ENCODE measurements around the gene OLFM2.
"Not testable (repeated sequence)": the region's sequence is repeated elsewhere in the genome, so short reads cannot be mapped to it uniquely, and the experiment has no call there.

OLFM2 gene

DNA sequence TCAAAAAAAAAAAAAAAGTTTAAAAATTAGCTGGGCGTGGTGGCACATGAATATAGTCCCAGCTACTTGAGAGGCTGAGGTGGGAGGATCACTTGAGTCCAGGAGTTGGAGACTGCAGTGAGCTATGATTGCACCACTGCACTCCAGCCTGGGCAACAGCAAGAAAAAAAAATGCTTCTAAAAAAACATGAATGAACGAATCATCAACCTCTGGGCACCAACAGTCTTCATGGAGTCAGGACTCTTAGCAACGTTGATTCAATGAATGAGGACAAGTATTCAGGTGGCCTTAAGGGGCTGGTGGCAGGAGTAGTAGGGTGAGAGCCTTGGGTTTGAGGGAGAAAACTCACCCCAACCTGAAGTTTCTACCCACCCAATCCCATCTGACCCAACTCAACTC is 20.6 kb upstream of the OLFM2 start:
- Mint-ChIP-seq H3K27me3 (peaks cover 32 to 42% of the 10 kb centered on the region in 2 donors), H3K27ac (no peak overlapping the region), H3K9me3 (peaks cover 0 to 2% of the 10 kb centered on the region in 2 donors), H3K36me3 (no peaks in the 10 kb centered on the region), H3K4me1 (no peaks in the 10 kb centered on the region), H3K4me3 (no peak overlapping the region)
- DNase-seq (no peak), ATAC-seq (replicated peaks) (no peak)

DNA sequence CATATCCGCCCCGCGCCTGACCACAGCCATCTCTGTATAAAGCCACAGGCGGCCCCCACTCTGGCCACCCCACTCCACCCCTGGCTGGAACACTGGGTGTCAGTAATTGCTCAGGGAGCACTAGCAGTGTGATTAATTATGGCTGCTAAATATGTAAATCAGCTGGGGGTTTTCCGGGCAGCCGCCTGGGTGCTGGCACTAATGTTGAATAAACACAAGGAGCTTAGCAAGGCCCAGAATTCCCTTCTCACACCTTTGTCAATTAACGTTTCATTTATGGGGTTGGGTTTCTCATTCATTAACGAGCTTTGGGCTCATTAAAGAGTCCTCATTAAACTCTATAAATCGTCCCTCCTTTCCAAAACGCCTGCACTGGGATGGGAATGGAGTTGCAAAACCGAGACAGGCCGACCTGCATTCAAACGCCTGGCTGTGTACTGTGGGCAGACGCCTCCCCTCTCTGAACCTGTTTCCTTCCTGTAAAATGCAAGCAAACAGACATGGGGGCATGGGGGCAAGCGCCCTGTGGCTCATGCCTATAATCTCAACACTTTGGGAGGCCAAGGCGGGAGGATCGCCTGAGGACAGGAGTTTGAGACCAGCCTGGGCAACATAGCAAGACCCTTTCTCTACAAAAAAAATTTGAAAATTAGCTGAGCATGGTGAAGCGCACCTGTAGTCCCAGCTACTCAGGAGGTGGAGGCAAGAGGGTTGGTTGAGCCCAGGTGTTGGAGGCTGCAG is 17.7 kb upstream of the OLFM2 start:
- Mint-ChIP-seq H3K27ac (no peak overlapping the region), H3K27me3 (peaks cover 14 to 26% of the 10 kb centered on the region in 2 donors), H3K36me3 (no peaks in the 10 kb centered on the region), H3K4me3 (no peak overlapping the region), H3K9me3 (no peaks in the 10 kb centered on the region), H3K4me1 (no peaks in the 10 kb centered on the region)
- ATAC-seq (replicated peaks), result no peak
- DNase-seq, result no peak

DNA sequence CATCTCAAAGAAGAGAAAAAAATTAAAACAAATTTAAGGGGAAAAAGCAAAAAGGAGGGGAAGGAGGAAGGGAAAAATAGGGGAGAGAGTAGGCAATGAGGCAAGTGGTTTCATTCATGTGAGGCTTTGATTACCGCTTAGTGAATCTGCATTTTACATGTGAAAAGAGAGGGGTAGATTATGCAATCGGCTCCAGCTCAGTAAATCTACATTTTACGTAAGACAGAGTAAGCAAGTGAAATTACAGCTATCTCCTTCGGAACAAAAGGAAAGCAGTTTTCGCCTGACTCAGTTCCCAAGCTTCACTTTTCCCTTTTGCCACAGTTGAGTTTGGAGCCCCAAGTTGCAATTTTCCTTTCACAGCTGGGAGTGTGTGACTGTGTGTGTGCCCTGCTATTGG is 16.0 kb upstream of the OLFM2 start:
- no peak for ATAC-seq (replicated peaks)
- H3K27ac Mint-ChIP-seq, result no peak overlapping the region
- H3K4me3 Mint-ChIP-seq, result no peak overlapping the region
- peaks cover 13 to 25% of the 10 kb centered on the region in 2 donors for H3K27me3 Mint-ChIP-seq
- no peaks in the 10 kb centered on the region for H3K9me3 Mint-ChIP-seq
- no peak for DNase-seq
- H3K4me1 Mint-ChIP-seq, result no peaks in the 10 kb centered on the region
- H3K36me3 Mint-ChIP-seq, result no peaks in the 10 kb centered on the region

DNA sequence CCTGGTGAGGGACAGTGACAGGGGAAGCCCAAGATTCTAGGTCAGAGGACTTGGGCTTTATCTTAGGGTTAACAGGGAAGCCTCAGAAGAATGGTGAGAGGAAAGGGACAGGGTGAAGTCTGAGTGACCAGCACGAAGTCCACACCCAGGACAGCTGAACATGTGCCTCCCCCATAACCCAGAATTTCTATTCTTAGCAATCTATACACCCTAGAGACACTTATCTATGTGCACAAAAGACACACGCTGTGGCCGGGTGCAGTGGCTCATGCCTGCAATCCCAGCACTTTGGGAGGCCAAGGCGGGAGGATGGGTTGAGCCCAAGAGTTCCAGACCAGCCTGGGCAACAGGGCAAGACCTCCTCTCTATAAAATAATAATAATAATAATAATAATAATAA is 11.1 kb upstream of the OLFM2 start:
- no peak for DNase-seq
- no peak overlapping the region for H3K4me3 Mint-ChIP-seq

DNA sequence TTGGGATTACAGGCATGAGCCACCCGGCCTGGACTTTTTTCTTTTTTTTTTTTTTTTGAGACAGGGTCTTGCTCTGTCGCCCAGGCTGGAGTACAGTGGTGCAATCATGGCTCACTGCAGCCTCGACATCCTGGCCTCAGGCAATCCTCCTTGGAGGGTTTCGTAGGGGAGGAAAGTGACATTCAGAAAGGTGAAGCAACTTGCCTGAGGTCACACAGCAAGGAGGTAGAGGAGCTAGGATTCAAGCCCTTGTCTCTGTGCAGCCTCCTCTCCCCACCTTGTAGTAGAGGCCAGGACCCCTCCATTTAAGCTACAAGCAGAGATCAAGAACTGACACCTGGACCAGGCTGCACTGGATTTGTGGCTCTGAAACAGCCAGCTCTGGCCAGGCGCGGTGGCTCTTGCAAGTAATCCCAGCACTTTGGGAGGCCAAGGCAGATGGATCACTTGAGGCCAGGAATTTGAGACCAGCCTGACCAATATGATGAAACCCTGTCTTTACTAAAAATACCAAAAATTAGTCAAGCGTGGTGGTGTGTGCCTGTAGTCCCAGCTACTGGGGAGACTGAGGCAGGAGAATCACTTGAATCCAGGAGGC is 10.3 kb upstream of the OLFM2 start:
- not testable (repeated sequence) for H3K36me3 Mint-ChIP-seq

More for the DNA sequence above, 11.1 kb upstream of the OLFM2 start:
- Mint-ChIP-seq H3K4me1 (peaks cover 7 to 9% of the 10 kb centered on the region in 2 donors), H3K27me3 (peaks cover 23 to 41% of the 10 kb centered on the region in 2 donors), H3K27ac (no peak overlapping the region), H3K9me3 (peaks cover 0 to 2% of the 10 kb centered on the region in 2 donors), H3K36me3 (no peaks in the 10 kb centered on the region)
- ATAC-seq (replicated peaks), result no peak

DNA sequence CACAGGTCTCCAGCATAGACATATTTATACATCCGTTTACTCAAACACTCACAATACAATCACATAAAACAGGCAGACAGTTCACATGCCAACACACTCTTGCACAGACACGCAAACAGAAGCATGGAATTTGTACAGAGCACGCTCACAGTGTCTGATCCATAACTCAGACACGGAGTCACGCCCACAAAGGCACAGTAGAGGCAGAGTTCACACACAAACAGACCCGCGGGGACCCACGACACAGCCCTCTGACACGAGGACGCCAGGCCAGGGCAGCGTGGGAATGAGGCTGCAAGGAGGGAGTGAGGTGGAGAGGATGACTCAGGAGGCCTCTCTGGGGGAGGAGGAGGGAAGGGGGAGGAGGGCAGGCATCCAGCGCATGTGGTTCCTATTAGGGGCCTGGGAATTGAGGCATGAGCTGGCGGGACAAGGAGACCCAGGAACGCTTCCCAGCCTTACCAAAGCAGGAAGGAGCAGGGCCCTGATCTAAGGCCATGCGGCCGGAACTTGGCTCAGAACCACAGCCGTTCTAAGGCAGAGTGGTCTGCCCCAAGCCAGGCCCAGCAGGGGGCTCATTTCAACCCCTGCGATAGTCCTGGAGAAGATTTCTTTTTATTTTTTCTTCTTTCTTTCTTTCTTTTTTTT is 9.1 kb upstream of the OLFM2 start:
- H3K9me3 Mint-ChIP-seq, result peaks cover 10 to 17% of the 10 kb centered on the region in 2 donors
- ATAC-seq (replicated peaks) (no peak), DNase-seq (no peak)
- no peak overlapping the region for H3K27ac Mint-ChIP-seq
- peaks cover 3 to 5% of the 10 kb centered on the region in 2 donors for H3K36me3 Mint-ChIP-seq
- H3K4me3 Mint-ChIP-seq, result no peak overlapping the region
- peaks cover 7 to 9% of the 10 kb centered on the region in 2 donors for H3K4me1 Mint-ChIP-seq
- H3K27me3 Mint-ChIP-seq, result peaks cover 36 to 52% of the 10 kb centered on the region in 2 donors

More for the DNA sequence above, 10.3 kb upstream of the OLFM2 start:
- H3K27ac Mint-ChIP-seq; H3K4me1 Mint-ChIP-seq; ATAC-seq (replicated peaks); H3K9me3 Mint-ChIP-seq; H3K4me3 Mint-ChIP-seq; DNase-seq: not testable (repeated sequence)
- H3K27me3 Mint-ChIP-seq, result peaks cover 25 to 44% of the 10 kb centered on the region in 2 donors

DNA sequence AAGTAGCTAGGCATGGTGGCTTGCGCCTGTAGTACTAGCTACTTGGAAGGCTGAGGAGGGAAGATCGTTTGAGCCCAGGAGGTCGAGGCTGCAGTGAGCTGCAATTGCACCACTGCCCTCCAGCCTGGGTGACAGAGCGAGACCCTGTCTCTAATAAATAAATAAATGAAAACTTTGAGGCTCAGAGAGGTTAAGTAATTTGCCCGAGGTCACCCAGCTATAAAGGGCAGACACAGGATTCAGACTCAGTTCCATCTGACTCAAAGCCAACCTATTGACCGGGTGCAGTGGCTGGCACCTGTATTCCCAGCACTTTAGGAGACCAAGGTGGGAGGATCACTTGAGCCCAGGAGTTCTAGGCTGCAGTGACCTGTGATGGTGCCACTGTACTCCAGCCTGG is 7.4 kb upstream of the OLFM2 start:
- Mint-ChIP-seq H3K27ac (no peak overlapping the region), H3K4me3 (no peak overlapping the region), H3K36me3 (peaks cover 3 to 5% of the 10 kb centered on the region in 2 donors), H3K27me3 (peaks cover 44 to 63% of the 10 kb centered on the region in 2 donors), H3K9me3 (peaks cover 10 to 17% of the 10 kb centered on the region in 2 donors), H3K4me1 (peaks cover 7 to 9% of the 10 kb centered on the region in 2 donors)
- ATAC-seq (replicated peaks) (no peak), DNase-seq (no peak)

DNA sequence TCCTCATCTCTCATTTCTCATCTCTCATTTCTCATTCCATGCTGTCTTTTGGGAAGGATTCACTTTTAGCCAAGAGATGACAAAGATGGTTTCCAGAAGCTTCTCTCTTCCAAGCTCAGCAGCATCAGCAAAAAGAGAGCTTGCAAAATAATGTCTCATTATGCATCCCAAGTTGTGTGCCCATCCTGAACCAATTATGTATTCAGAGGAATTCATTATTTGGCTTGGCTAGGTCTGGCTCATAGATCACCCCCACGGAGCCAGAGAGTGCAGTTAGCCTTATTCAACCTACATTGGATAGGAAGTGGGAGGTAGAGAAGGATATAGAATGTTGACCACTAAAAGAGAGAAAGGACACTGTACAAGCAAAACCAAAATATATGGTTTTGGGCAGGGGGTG is 5.4 kb upstream of the OLFM2 start:
- Mint-ChIP-seq H3K36me3 (peaks cover 3 to 9% of the 10 kb centered on the region in 2 donors), H3K4me1 (peaks cover 13 to 16% of the 10 kb centered on the region in 2 donors), H3K9me3 (peaks cover 10 to 17% of the 10 kb centered on the region in 2 donors), H3K27me3 (peaks cover 52 to 69% of the 10 kb centered on the region in 2 donors), H3K4me3 (no peak overlapping the region), H3K27ac (no peak overlapping the region)
- ATAC-seq (replicated peaks), result no peak
- no peak for DNase-seq

DNA sequence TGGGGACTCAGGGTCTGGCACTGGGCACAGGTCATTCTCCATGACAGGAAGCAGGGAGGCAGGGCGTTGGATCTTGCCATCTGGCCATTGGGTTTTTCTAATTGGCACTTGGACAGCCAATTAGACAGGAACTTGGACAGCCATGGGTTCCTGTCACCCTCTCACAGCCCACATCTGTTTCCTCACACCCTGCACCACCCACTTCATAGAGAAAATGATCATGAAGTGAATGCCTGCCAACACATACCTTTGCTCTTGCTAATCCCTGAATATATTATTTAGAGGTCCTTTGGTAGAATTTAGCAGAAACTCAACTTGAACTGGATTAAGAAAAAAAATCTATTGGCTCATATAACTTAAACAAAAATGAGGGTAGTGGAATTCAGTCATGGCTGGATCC is 4.9 kb upstream of the OLFM2 start:
- H3K4me1 Mint-ChIP-seq, result peaks cover 14 to 18% of the 10 kb centered on the region in 2 donors
- peaks cover 10 to 17% of the 10 kb centered on the region in 2 donors for H3K9me3 Mint-ChIP-seq
- no peak overlapping the region for H3K4me3 Mint-ChIP-seq
- ATAC-seq (replicated peaks) (no peak), DNase-seq (no peak)
- peaks cover 3 to 9% of the 10 kb centered on the region in 2 donors for H3K36me3 Mint-ChIP-seq
- peaks cover 53 to 72% of the 10 kb centered on the region in 2 donors for H3K27me3 Mint-ChIP-seq
- H3K27ac Mint-ChIP-seq, result no peak overlapping the region

DNA sequence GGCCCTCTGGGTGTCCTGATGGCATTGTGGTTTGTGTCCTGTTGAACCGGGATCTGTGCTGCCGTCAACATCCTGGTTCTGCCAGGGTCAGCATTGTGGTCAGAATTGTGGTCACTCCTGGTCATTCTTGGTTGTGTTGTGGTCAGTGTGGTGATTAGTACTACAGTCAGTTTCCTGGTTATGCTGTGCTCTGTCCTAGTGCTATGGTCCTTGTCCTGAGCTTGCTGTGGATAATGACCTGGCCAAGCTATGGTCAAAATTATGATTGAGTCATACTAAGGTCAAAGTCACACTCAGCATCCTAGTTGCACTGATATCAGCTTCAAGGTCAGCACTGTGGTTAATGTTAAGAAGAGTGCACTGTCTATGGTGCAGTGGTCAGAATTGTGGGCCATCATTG is 4.5 kb upstream of the OLFM2 start:
- ATAC-seq (replicated peaks) (no peak), DNase-seq (no peak)
- no peak overlapping the region for H3K27ac Mint-ChIP-seq
- H3K9me3 Mint-ChIP-seq, result peaks cover 10 to 17% of the 10 kb centered on the region in 2 donors
- H3K4me1 Mint-ChIP-seq, result peaks cover 14 to 20% of the 10 kb centered on the region in 2 donors
- H3K36me3 Mint-ChIP-seq, result peaks cover 3 to 9% of the 10 kb centered on the region in 2 donors
- peaks cover 54 to 74% of the 10 kb centered on the region in 2 donors for H3K27me3 Mint-ChIP-seq
- no peak overlapping the region for H3K4me3 Mint-ChIP-seq

DNA sequence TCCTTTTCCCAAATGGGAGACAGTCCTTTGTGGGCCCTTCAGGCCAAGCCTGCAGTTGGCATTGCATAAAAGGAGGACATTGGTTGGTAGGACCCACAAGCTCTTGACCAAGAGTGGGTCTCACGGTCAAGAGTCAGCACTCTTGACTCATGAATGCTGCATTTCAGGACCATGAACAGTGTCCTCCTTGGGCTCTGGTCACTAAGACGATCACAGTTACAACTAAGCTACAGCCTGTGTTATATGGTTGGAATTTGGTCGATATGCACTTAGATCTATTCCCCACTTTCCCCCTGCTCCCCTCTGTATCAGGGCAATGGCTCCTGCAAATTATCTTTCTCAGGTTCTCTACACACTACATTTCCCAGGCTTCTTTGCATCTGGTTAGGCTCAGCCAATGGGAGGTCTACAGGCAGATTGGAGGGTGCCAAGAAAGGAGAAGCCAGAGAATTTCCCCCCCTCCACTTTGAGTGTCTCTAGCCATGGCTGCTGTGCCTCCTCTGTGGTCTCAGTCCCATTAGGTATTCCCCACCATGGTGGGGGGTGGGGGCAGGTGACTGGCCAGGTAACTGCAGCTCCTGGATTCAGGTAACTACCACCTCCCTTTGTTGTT is 3.1 kb upstream of the OLFM2 start:
- H3K9me3 Mint-ChIP-seq, result peaks cover 12 to 17% of the 10 kb centered on the region in 2 donors

DNA sequence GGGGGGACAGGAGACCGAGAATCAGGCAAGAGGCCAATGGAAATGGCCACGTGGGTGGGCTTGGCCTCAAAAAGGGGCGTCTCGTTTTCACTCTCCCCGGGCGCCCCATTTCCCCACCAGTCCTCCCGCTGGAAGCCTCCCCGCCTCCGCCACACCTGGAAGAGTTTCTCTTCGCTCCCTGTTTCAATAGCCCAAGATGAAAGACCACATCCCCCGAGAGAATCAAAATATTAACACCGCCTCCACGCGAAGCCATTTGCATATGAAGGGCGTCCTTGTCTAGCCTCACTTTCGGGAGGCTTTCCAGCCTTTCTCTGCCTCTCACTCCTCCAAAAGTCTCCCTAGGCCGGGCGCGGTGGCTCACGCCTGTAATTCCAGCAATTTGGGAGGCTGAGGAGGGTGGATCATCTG is 691 bp upstream of the OLFM2 start:
- Mint-ChIP-seq H3K4me1 (peaks cover 20 to 31% of the 10 kb centered on the region in 2 donors), H3K27ac (peak overlapping the region; percentile 84), H3K36me3 (peaks cover 5 to 9% of the 10 kb centered on the region in 2 donors), H3K27me3 (peaks cover 72 to 84% of the 10 kb centered on the region in 2 donors), H3K9me3 (peaks cover 11% of the 10 kb centered on the region in 2 donors), H3K4me3 (peak overlapping the region; percentile 28 to 80)
- ATAC-seq (replicated peaks) (no peak), DNase-seq (no peak)

More for the DNA sequence above, 3.1 kb upstream of the OLFM2 start:
- Mint-ChIP-seq H3K36me3 (peaks cover 5 to 9% of the 10 kb centered on the region in 2 donors), H3K27me3 (peaks cover 60 to 78% of the 10 kb centered on the region in 2 donors), H3K4me1 (peaks cover 18 to 24% of the 10 kb centered on the region in 2 donors), H3K4me3 (no peak overlapping the region), H3K27ac (no peak overlapping the region)
- DNase-seq (no peak), ATAC-seq (replicated peaks) (no peak)

DNA sequence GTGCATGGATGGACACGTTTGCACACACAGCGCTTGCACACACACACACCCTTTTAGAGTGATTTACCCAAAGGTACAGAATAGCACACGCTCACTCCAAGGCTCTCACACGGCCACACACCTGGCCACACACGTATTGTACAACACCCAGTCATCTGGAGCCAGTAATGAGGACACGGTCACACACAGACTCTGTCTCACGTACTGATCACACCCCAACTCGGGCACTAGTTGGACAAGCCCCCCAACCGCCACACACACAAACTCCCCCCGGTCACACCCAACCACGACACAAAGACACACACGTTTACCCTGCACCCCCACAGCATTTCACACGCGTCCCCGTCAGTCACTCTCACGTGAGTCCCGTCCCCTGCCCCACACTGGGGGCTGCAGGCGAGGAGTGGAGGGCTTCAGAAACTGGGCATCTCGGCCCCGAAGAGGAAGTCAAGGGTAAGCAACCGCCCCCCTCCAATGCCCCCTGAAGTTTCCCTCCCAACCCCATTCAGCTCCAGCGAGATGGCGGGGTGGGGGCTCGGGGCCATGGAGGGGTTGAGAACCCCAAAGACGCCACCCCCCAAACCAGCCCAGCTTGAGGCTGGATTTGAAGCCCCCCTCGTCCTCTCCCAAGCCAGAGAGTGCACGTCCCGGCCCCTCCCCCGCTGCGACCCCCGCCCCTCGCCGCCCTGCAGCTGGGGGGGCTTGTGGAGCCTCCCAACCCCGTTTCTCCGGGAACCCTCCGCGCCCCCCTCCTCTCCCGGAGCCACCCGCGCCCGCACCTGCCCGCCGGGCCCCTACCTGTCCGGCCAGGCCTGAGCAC is 599 bp downstream of the OLFM2 start:
- ATAC-seq (replicated peaks), result peak in 1 of 2 donors; percentile 35

More for the DNA sequence above, 599 bp downstream of the OLFM2 start:
- H3K4me1 Mint-ChIP-seq, result peaks cover 23 to 36% of the 10 kb centered on the region in 2 donors
- H3K27me3 Mint-ChIP-seq, result peaks cover 66 to 80% of the 10 kb centered on the region in 2 donors
- no peak for DNase-seq
- H3K36me3 Mint-ChIP-seq, result peaks cover 2 to 4% of the 10 kb centered on the region in 2 donors
- peak overlapping the region; percentile 44 to 48 for H3K4me3 Mint-ChIP-seq
- no peak overlapping the region for H3K27ac Mint-ChIP-seq
- peaks cover 0 to 5% of the 10 kb centered on the region in 2 donors for H3K9me3 Mint-ChIP-seq
